Stomach (tissue), 4 donors: Measurements from ENCODE around the gene MAST4.

Source experiments
- CTCF ChIP-seq, 7 experiments: fragments of 450-650 bp in 4 of 7; fragments of 200-600 bp in 3 of 7; sonication (generic) in 3 of 7; IDR thresholded peaks; one replicate each; pipeline ENCODE4 v1.5.1; 2016 to 2019; ENCODE audit warnings: antibody characterized with exemption in 7 of 7, control low read depth in 2 of 7, mild to moderate bottlenecking in 1 of 7
- POLR2A ChIP-seq, 4 donors: fragments of 450-650 bp; IDR thresholded peaks; one replicate each; pipeline ENCODE4 v1.6.1; 2016; ENCODE audit warnings: antibody characterized with exemption in 4 of 4, control low read depth in 2 of 4, mild to moderate bottlenecking in 1 of 4, moderate library complexity in 1 of 4

GRCh38 chr5:67200809-67201562 is 604.8 kb downstream of the MAST4 start:
- TF ChIP-seq POLR2A (IDR thresholded peaks at IDR 0.05) (no peak), CTCF (IDR thresholded peaks at IDR 0.05) (no peak)
